Common myeloid progenitor, CD34-positive (primary cell): Measurements from ENCODE around the gene WDSUB1.
A peak's percentile ranks its signal among the peaks of the same experiment; 100 is the strongest.

Experiments
- CTCF ChIA-PET: fragments of 350-600 bp; sonication (Branson Sonifier 250); formaldehyde crosslinking; loops from one replicate; lab custom pipeline; 2021; ENCODE audit warnings: antibody characterized with exemption; lab: Charles Lee
- POLR2A ChIA-PET: fragments of 350-600 bp; sonication (Branson Sonifier 250); formaldehyde crosslinking; loops from one replicate; lab custom pipeline; 2021; ENCODE audit warnings: antibody characterized with exemption; lab: Charles Lee
- DNase-seq, 3 donors: peaks; one replicate each; pipeline versions ENCODE4 v3.0.0 to v3.0.0-alpha.2; 2013
- H3K27ac ChIP-seq, 2 experiments: 1 replicate in 1 of 2; 2 replicates in 1 of 2; pipeline ENCODE4 v1.7.0; 2013; ENCODE audit warnings: inconsistent platforms in 2 of 2, low read length in 2 of 2, mild to moderate bottlenecking in 2 of 2, low read depth in 1 of 2, moderate library complexity in 1 of 2; ENCODE audit not compliant: severe bottlenecking in 2 of 2, insufficient read depth in 1 of 2, poor library complexity in 1 of 2
- H3K27me3 ChIP-seq, 5 experiments: replicated peaks in 2 of 5; 1 replicate in 3 of 5; 2 replicates in 2 of 5; pipeline versions ENCODE4 v1.6.1 to v1.7.0; 2013; ENCODE audit warnings: low read length in 4 of 5, mild to moderate bottlenecking in 2 of 5, moderate library complexity in 2 of 5, inconsistent platforms in 1 of 5; ENCODE audit not compliant: insufficient read depth in 5 of 5, control insufficient read depth in 4 of 5
- H3K36me3 ChIP-seq, 4 experiments: 1 replicate in 2 of 4; 2 replicates in 2 of 4; pipeline versions ENCODE4 v1.6.1 to v1.7.0; 2013; ENCODE audit warnings: low read length in 3 of 4, control low read depth in 1 of 4, mild to moderate bottlenecking in 1 of 4; ENCODE audit not compliant: control insufficient read depth in 4 of 4, insufficient read depth in 4 of 4
- H3K4me1 ChIP-seq, 4 experiments: 1 replicate in 3 of 4; 2 replicates in 1 of 4; pipeline versions ENCODE4 v1.6.1 to v1.7.1; 2013; ENCODE audit warnings: low read length in 3 of 4, mild to moderate bottlenecking in 3 of 4, control low read depth in 1 of 4, inconsistent platforms in 1 of 4, moderate library complexity in 1 of 4; ENCODE audit not compliant: control insufficient read depth in 4 of 4, insufficient read depth in 4 of 4; ENCODE audit errors: control extremely low read depth in 1 of 4
- H3K4me3 ChIP-seq, 7 experiments: 1 replicate in 4 of 7; 2 replicates in 3 of 7; pipeline versions ENCODE4 v1.5.1 to v1.7.0; 2013; ENCODE audit warnings: mild to moderate bottlenecking in 7 of 7, low read length in 6 of 7, moderate library complexity in 6 of 7, inconsistent platforms in 2 of 7, low read depth in 2 of 7, control low read depth in 1 of 7; ENCODE audit not compliant: insufficient read depth in 4 of 7, control insufficient read depth in 1 of 7; ENCODE audit errors: extremely low read depth in 1 of 7
- H3K9me3 ChIP-seq, 5 experiments: 1 replicate in 4 of 5; 2 replicates in 1 of 5; pipeline versions ENCODE4 v1.6.1 to v1.7.1; 2013; ENCODE audit warnings: low read length in 4 of 5, mild to moderate bottlenecking in 2 of 5, inconsistent platforms in 1 of 5, low read depth in 1 of 5, moderate library complexity in 1 of 5; ENCODE audit not compliant: control insufficient read depth in 4 of 5, insufficient read depth in 2 of 5; ENCODE audit errors: control extremely low read depth in 1 of 5
- WGBS: methylation state at CpG from one replicate; pipeline ENCODE4 v1.1.5; 2013; ENCODE audit not compliant: insufficient coverage; 5-methylcytosine and 5-hydroxymethylcytosine counted together

Gene WDSUB1

DNA sequence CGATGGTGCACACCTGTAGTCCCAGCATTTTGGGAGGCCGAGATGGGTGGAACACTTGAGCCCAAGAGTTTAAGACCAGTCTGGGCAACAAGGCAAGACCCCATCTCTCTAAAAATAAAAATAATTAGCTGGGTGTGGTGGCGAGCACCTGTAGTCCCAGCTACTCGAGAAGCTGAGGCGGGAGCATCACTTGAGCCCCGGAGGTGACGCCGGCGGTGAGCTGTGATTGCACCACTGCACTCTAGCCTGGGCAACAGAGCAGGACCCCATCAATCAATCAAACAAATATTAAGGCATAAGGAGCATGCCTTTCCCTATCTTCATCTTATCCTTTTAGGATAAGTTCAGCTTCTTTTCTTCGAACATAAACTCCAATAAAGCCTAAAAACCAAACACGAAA is 1.1 kb downstream of the WDSUB1 start:
- Histone ChIP-seq H3K4me3 (peak overlapping the region; percentile 74 to 94 (median 85)), H3K27ac (peak overlapping the region; percentile 25 to 84), H3K9me3 (no peaks in the 10 kb centered on the region), H3K27me3 (no peaks in the 10 kb centered on the region), H3K4me1 (peaks cover 6 to 26% (median 17%) of the 10 kb centered on the region in 4 experiments), H3K36me3 (peaks cover 2 to 15% (median 5%) of the 10 kb centered on the region in 4 experiments)
- DNase-seq, result no peak
- WGBS, result 94% methylated on average over 9 of the region's 11 CpGs
- ChIA-PET CTCF (interaction anchor here (1.2 to 1.7 kb wide), 2 partner anchors 61 to 300 kb away, joined by 3 to 7 read pairs; no protein-coding TSS in a partner anchor), POLR2A (no interaction called here)

DNA sequence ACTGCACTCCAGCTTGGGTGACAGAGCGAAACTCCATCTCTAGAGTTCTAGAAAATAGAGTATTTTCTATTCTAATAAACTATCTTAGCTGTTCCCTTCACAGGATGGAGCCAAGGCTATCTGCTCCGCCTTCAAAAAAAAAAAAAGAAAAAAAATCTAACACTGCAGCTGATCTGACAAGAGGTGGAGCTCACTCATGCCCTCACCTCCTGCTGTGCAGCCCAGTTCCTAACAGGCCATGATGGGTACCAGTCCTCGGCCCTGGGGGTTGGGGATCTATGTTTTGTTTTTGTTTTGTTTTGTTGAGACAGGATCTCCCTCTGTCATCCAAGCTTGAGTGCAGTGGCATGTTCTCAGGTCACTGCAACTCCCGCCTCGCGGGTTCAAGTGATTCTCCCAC is 3.0 kb downstream of the WDSUB1 start:
- WGBS, result no CpG with 5 or more reads among the region's 6 CpGs
- POLR2A ChIA-PET, result interaction anchor here (0.6 kb wide), 1 partner anchor 70 kb away, joined by 3 read pairs; no protein-coding TSS in a partner anchor
- no peak overlapping the region for H3K4me3 ChIP-seq
- H3K36me3 ChIP-seq, result peaks cover 8 to 25% (median 12%) of the 10 kb centered on the region in 4 experiments
- CTCF ChIA-PET, result no interaction called here
- H3K4me1 ChIP-seq, result peaks cover 4 to 23% (median 13%) of the 10 kb centered on the region in 4 experiments
- no peak overlapping the region for H3K27ac ChIP-seq
- H3K9me3 ChIP-seq, result no peaks in the 10 kb centered on the region
- peak in 1 of 3 donors; percentile 7 for DNase-seq
- H3K27me3 ChIP-seq, result no peaks in the 10 kb centered on the region

DNA sequence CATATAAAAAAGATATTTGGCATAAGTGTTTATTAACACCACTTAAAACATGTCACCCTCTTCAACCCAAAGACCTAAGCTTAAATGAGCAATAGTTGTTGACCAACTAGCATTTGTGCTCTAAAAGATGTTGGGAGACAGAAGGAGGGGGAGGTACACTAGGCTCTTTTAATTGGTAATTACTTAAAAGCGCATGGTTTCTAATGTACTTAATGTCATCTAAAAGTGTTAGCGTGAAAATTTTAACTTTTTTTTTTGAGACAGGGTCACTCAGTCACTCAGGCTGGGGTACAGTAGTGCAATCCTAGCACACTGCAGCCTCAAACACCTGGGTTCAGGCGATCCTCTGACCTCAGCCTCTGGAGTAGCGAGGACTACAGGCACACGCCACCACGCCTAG is 5.5 kb downstream of the WDSUB1 start:
- peaks cover 4 to 14% (median 8%) of the 10 kb centered on the region in 4 experiments for H3K4me1 ChIP-seq
- H3K27ac ChIP-seq, result no peak overlapping the region
- CTCF ChIA-PET, result interaction anchor here (1.3 kb wide), 1 partner anchor 9 kb away, joined by 4 read pairs; no protein-coding TSS in a partner anchor
- 100% methylated on average over 3 of the region's 6 CpGs for WGBS
- POLR2A ChIA-PET, result no interaction called here
- no peak overlapping the region for H3K4me3 ChIP-seq
- DNase-seq, result no peak
- H3K9me3 ChIP-seq, result no peaks in the 10 kb centered on the region
- H3K27me3 ChIP-seq, result no peaks in the 10 kb centered on the region
- peaks cover 8 to 31% (median 12%) of the 10 kb centered on the region in 4 experiments for H3K36me3 ChIP-seq

DNA sequence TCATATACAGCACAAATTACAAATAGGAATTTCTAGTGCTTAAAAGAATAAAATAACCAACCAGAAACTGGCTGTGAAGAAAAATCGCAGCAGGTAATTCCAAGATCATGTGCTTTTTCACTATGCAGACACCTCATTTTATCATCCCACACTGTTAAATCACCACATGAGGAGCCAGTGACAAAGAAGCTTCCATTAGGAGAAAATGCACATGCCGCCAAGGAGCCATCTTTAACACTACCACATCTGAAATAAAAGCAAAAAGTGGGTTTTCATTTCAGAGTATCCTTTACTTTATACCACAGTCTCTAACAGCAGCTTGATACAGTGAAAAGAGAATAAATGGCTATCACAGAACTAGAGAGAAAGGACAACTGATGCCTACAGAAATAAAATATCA is 6.8 kb downstream of the WDSUB1 start:
- WGBS, result no CpG with 5 or more reads among the region's 2 CpGs
- Histone ChIP-seq H3K4me1 (peaks cover 0 to 2% (median under 1%) of the 10 kb centered on the region in 4 experiments), H3K27ac (no peak overlapping the region), H3K9me3 (no peaks in the 10 kb centered on the region), H3K36me3 (peaks cover 10 to 35% (median 15%) of the 10 kb centered on the region in 4 experiments), H3K4me3 (no peak overlapping the region), H3K27me3 (no peaks in the 10 kb centered on the region)
- CTCF ChIA-PET, result no interaction called here
- DNase-seq, result no peak
- POLR2A ChIA-PET, result no interaction called here

DNA sequence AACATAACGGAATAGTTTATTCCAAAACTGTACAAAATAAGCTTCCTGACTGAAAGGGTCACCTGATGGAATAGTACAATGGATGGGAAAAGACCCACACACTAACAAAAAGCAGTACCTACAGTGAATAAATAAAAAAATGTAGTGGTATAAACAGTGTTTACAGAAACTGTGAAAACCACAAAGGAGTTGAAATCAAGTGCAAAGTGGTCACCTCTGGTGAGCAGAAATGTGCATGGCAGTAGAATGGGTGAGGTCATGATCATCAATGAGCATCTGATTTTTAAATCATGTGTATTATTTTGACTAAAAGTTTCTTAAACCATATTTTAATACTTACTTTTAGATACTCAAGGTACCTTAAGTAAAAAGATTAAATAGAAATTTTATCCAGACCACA is 11.4 kb downstream of the WDSUB1 start:
- Histone ChIP-seq H3K4me1 (no peaks in the 10 kb centered on the region), H3K4me3 (no peak overlapping the region), H3K36me3 (peaks cover 15 to 47% (median 28%) of the 10 kb centered on the region in 4 experiments), H3K27me3 (no peaks in the 10 kb centered on the region), H3K27ac (no peak overlapping the region), H3K9me3 (peaks cover 0 to 3% (median 0%) of the 10 kb centered on the region in 5 experiments)
- no CpG with 5 or more reads among the region's 1 CpG for WGBS
- ChIA-PET CTCF (no interaction called here), POLR2A (no interaction called here)
- DNase-seq, result no peak

DNA sequence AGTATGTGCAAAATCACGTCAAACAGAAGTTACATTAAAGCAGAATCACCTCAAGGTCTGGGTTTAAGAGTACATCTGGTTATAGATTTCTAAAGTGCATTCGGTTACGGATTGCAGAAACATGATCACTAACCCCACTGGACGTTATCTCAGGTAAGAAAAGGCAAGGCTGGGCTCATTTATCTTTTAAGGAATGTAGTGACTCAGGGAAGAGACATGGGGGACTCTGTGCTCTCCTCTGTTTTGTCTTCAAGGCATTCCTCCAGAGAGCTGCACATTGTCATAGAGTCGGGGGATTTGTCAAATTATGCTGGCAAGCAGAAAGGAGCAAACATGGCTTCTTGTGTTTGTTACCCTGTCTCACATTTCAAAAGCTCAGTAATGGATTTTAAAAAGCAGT is 14.3 kb downstream of the WDSUB1 start:
- Histone ChIP-seq H3K36me3 (peaks cover 11 to 33% (median 22%) of the 10 kb centered on the region in 4 experiments), H3K27me3 (no peaks in the 10 kb centered on the region), H3K4me3 (no peak overlapping the region), H3K9me3 (peaks cover 0 to 3% (median 0%) of the 10 kb centered on the region in 5 experiments), H3K4me1 (no peaks in the 10 kb centered on the region), H3K27ac (no peak overlapping the region)
- 98% methylated on average over 5 of the region's 5 CpGs for WGBS
- POLR2A ChIA-PET, result no interaction called here
- DNase-seq, result no peak
- CTCF ChIA-PET, result interaction anchor here (0.8 to 1.6 kb wide), 3 partner anchors 9 to 25 kb away, joined by 3 to 4 read pairs (median 4); no protein-coding TSS in a partner anchor

DNA sequence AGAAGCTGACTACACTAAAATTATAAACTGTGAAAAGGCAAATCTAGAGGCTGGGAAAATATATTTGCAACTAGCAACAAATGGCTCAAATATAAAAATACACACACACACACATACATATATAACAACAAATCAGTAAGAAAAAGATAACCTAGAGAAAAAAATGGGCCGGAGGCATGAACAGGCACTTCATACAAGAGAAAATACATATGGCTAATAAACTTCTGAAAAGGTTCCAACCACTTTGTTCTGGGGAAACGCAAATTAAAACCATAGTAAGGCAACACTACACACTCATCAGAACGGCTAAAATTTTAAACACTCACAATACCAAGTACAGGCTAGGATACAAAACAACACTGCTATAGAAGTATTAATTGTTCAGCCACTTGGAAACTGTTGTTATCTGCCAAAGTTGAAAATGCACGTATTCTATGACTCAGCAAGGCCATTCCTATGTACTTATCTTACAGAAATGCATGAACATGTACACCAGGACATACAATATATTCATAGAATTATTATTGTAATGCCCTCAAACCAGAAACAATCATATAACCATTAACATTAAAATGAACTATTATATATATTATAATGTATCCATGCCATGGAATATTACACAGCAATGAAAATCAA is 15.6 kb downstream of the WDSUB1 start:
- H3K36me3 ChIP-seq, result peaks cover 11 to 37% (median 22%) of the 10 kb centered on the region in 4 experiments
- CTCF ChIA-PET, result interaction anchor here (1.4 kb wide), 1 partner anchor 11 kb away, joined by 4 read pairs; no protein-coding TSS in a partner anchor

More for the DNA sequence above, 15.6 kb downstream of the WDSUB1 start:
- 100% methylated on average over 3 of the region's 4 CpGs for WGBS
- DNase-seq, result no peak
- POLR2A ChIA-PET, result no interaction called here
- H3K4me3 ChIP-seq, result no peak overlapping the region
- no peaks in the 10 kb centered on the region for H3K27me3 ChIP-seq
- peaks cover 0 to 3% (median 0%) of the 10 kb centered on the region in 5 experiments for H3K9me3 ChIP-seq
- no peaks in the 10 kb centered on the region for H3K4me1 ChIP-seq
- no peak overlapping the region for H3K27ac ChIP-seq
